HK-2 (cell line): ENCODE data around the gene LYPD4.
"Not testable (repeated sequence)": the region's sequence is repeated elsewhere in the genome, so short reads cannot be mapped to it uniquely, and the experiment has no call there.

Source experiments
- DNase-seq: peaks from one replicate; pipeline ENCODE4 v3.0.0-alpha.2; 2018; ENCODE audit not compliant: unreplicated experiment

Gene LYPD4

DNA sequence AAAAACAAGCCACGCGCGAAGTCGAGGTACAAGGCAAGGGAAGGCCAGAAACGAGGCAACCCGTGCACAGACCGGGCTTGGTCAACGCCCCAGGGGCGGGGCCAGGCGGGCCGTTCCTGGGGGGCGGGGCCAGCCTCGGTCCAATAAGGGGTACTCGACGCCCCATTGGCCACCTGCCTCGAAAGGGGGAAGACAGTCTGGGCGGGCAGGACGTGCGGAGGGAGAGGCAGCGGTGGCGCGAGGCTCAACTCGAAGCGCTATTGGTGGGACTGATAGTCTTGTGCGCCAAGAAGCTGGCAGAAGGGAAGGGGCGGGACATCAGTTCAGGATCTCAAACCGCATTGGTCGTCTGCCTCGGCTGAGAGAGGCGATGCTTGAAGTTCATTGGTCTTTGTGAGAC lies at the start of gene LYPD4:
Gene LYPD4, minus strand, starts transcription at position 83 of the 400 bp plus-strand sequence. CDS start 5,398 bp downstream, outside the sequence.
- DNase-seq = no peak

DNA sequence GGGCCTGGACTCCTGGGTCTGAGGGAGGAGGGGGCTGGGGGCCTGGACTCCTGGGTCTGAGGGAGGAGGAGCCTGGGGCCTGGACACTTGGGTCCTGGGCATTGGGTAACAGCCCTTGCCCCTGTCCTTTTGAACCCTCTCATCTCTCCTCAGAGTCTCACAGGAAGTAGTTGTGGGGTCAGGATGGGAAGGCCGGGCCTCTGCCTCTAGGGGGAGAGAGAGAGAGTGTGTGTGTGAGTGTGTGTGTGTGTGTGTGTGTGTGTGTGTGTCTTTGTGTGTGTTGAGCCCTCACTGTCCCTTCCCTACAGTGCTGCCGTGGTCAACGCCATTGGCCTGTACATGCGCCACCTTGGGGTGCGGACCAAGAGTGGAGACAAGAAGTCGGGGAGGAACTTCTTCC lies 49.4 kb upstream of the LYPD4 start:
- peak; percentile 35 for DNase-seq

DNA sequence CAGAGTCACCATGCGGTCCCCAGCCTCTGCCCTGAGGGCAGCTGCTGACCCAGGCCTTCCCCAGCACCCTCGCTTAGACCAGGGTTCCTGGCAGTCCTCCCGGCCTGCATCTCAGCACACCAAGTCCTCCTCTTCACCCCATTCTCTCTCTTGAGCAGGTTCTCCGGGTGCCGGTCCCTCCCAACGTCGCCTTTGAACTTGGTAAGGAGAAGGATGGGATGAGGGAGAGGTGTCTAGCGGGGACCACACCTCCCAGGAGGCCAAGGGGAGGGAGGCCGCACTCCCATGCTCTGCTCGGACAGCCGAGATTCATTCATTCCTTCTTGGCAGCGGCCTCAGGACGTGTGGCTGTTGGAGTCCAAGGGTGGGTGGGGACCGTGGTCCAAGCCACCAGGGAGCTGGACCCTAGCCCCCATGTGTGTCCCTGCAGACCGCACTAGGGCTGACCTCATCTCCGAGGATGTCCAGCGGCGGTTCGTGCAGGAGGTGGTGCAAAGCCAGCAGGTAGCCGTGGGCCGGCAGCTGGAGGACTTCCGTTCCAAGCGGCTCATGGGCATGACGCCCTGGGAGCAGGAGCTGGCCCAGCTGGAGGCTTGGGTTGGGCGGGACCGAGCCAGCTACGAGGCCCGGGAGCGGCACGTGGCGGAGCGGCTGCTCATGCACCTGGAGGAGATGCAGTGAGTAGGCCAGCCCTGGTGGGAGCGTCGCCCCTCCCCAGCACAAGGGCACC lies 47.9 kb upstream of the LYPD4 start:
- DNase-seq = no peak

GRCh38 chr19:41890936-41891335 lies 46.5 kb upstream of the LYPD4 start:
- no peak for DNase-seq

GRCh38 chr19:41889896-41890295 lies 45.4 kb upstream of the LYPD4 start:
- no peak for DNase-seq

GRCh38 chr19:41888926-41889325 lies 44.4 kb upstream of the LYPD4 start:
- DNase-seq = no peak

DNA sequence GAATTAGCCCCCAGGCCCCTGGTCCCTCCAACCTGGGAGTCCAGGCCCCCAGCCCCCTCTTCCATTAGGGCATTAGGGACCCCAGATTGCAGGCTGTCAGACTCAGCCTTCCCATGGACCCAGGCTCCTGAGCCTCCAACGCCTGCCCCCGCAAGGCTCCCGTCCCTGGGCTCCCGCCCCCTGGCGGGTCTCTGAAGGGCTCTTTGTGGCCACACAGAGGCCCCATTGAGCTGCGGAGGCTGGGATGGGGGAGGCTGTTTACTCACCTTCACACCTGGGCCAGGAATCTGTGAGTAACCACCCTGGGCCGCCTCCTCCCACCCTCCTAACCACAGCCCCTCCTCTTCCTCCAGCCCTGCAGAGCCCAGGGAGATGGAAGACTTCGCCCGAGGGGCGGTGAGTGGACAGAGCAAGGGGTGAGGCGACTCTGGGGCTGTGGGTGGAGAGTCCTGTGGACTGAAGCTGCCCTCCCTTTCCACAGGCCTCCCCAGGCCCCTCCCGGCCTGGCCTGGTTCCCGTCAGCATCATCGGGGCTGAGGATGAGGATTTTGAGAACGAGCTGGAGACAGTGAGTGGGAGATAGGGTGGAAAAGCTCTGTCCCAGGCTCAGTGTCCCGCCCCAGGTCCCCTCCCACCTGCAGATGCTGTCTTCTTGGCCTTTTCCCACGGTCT lies 43.4 kb upstream of the LYPD4 start:
- DNase-seq = peak; percentile 92

DNA sequence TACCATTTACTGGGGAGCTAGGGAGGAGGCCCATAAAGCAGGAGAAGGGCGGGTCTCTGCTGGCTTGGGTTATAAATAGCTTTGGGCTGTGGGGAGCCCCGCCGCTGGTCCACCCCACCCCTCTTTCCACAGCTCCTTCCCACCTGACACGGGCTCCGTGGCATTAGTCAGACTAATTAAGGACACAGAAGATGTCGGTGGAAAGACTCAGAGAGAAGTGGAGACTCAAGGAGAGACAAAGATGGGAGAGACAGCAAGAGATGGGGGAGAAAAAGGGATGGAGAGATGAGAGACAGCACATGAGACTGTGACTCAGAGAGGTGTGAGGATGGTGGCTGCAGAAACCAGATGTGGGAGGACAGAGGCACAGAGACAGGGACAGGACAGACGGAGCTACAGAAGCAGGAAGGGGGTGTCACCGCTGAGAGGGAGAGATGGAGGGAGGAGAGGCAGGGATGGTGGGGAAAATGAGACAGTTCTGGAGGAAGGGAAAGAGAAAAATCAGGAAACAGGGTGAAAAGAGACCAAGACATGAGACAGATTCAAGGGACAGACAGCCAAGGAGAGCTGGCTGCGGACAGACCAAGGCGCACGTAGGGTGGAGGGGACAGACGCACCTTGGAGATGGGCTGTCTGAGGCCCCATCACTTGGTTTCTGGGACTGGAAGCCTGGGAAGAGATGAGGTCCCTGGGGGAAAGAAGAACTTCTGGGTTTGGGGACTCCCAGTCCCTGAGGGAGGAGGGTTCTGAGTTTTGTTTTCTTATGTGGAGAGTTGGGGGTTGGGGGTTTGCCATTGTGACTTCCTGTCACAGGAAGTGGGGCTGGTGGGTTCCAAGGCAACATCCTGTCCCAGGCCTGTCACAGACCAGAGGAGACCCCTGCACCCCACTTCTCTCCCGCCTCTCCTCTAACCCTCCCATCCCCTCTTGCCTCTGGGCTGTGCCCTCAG lies 42.6 kb upstream of the LYPD4 start:
- DNase-seq = no peak

DNA sequence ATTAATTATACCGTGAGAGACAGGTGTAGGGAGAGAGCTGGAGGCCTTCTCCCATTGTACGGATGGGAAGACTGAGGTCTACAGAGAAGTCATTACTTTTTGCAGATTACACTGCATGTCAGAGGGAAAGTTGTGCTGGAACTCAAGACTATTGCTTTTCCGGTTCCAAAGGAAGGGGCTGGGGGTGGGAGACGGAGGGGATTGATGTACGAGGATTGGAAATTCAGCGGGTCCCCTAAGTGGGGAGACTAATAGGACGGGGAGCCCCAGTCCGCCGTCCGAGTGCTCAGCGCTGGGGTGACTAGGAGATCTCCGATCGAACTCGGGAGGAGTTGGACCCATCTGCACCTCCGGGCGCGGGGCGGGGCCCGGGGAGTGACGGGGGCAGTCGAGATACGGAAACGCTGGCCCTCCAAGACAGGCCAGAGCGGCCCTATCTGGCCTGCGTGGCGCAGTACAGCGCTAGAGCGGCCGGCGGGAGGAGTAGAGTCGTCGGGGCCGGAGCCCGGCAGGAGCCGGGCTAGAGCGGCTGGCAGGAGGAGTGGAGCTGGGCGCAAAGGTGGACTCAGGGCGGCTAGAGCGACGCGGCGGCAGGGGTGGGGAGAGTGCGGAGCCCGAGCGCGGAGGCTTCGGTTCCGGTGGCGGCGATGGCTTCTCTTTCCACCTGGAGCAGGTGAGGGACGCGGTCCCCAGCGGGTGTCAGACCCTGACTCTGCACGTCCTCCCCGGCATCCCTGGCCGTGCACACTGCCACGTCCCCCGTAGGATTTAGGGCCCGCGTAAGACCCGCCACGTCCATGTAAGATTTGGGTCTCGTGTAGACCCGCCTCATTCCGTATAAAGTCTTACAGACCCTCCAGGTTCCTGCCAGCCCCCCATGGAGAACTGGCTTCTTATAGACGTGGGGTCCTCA lies 39.6 kb upstream of the LYPD4 start:
- peak; percentile 95 for DNase-seq

DNA sequence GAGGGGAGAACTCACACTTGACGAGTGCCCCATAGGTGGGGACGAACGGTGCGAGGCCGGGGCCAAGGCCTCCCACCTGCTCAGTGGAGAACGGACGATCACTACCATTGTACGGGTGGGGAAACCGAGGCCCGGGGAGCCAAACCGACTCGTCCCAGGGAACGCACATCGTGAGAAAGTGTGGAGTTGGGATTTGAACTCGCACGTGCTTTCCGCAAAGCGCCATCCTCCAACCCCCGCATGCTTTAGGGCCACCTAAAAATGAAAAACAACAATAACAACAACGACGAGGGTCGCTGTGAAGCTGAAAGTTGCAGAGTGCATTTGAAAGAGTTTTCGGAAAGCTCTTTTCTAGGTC lies 39.0 kb upstream of the LYPD4 start:
- DNase-seq = no peak

DNA sequence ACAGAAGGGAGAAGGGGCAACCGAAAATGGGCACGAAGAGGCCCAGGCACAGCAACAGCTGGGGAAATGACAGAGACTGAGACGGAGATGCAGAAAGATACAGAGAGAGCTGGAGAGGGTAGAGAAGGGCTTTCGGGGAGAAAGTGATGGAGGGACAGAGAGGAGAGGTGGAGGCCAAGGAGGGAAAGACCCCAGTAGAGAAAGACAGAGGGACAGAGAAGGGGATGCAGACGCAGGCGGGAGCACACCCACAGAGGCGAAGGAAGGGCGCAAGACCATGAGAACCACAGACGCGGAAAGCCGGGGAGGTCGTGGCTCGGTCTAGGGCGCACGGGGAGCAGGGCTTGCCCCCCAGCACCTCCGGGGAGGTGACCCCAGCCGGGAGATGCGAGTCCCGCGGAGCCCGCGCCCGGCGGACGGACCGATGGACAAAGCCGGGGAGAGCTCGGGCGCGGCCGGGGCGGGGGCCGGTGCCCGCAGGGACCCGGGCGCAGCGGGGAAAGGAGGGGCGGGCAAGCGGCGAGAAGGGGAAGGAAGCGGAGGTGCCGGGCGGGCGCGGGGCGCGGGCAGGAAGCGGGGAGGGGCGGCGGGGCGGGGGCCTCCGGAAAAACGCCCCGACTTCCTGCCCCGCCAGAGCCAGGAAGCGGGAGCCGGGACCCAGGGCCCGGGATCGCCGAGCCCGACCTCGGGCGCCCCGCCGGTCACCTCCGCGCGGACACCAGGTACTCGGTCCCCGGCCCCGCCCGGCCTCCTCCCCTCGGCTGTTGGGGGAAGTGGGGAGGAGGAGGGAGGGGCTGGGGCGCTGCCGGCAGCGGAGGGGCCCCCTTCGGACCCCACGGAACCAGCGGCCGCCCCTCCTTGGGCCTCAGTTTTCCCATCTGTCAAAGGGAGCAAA lies 38.3 kb upstream of the LYPD4 start, which contains the start of gene ARHGEF1:
Gene ARHGEF1, plus strand, starts transcription at position 617 of the 895 bp plus-strand sequence. CDS start 4,899 bp downstream, outside the sequence.
- DNase-seq = peak; percentile 50

GRCh38 chr19:41880329-41880708 lies 35.8 kb upstream of the LYPD4 start:
- no peak for DNase-seq

DNA sequence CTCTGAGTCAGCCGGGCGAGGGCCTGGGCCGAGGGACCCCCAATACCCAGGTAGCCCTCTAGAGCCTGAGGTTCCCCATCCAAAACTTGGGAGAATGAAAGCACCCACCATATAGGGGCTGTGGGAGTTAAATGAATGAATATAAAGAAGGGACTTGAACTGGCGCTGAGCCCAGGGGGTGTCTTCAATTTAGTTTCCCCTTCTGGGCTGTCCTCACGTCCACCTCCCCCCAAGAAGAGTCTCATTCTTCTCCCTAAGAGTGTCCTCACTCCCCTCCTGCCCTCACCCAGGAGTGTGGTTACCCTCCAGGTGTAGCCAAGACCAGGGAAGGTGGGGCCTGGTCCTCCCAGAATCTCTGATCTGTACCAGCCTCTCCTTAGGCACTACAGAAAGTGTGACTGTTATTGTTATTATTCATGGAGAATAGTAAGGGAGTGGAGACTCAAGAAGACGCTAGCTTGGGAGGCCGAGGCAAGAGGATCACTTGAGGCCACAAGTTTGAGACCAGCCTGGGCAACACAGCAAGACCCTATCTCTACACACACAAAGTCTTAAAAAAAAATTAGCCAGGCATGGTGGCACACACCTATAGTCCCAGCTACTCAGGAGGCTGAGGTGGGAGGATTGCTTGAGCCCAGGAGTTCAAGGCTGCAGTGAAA lies 35.3 kb upstream of the LYPD4 start:
- DNase-seq = no peak

- DNase-seq = no peak
Measured at GRCh38 chr19:41879080-41879479, 34.6 kb upstream of the LYPD4 start.

DNA sequence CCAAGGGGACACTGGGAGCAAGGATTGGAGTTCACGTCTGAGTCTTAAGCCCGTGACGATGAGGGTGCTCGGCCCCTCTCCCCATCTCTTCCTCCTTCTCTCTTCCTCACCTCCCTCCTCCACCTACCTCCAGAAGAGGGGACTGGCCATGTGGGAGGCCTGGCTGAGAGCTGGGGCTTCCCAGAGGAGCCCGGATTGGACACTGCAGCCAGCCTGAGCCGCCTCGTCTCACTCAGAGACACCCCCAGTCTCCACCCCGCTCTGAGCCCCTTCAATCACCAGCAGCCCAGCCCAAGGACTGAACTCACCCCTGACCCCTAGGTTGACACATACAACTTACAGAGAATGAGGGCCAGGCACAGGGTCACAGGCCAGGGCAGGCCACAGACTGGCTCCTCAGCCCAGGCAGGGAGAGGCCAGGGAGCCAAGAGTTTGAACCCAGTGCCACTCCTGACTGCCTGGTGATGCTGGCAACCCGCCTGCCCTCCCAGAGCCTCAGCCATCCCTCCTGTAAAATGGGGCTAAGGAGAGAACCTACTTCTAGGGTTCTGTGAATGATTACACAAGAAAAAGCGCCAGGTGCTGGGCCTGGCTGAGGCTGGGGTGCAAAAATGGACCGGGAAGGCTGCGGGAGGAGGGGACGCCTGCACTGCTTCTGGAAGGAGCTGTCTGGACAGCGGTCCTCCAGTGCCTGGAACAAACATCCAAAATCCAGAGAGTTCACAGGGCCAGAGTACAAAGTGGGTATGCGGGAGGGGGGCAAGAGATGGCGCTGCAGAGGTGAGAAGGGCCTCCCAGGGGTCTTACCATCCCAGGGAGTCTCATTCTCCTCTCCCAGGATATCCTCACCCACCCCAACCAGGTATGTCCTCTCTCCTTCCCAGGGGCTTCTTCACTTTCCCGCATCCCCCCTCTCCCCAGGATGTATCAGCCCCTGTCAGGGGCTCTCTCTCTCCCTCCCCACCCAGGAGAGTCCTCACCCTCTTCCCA lies 33.7 kb upstream of the LYPD4 start:
- no peak for DNase-seq

GRCh38 chr19:41876847-41877832 lies 32.7 kb upstream of the LYPD4 start, which contains the start of gene CD79A:
CD79A (plus strand) TSS chr19:41877279; CDS start chr19:41877305, 26 bp downstream.
- DNase-seq = no peak

DNA sequence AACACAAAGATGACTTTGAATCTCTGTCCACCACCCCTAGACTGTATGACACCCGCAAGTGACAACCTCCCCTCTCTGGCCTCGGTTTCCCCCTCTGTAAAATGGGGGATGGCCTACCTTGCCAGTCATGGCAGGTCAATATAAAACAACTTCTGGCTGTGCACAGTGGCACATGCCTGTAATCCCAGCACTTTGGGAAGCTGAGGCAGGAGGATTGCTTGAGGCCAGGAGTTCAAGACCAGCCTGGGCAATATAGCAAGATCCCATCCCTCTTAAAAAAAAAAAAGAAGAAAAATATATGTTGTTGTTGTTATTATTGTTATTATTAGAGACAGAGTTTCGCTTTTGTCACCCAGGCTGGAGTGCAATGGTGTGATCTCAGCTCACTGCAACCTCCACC lies 31.5 kb upstream of the LYPD4 start:
- DNase-seq = not testable (repeated sequence)
